T-cell (primary cell): ENCODE measurements around the gene TTLL1. TPM values are rescaled to one million over a fixed set of nuclear protein-coding genes. Genes with fewer than 3 reads are reported as not detected.

ENCODE experiments used
- ATAC-seq, 4 experiments: fragments of 200-7000 bp in 3 of 4; fragments of 150-1000 bp in 1 of 4; cut with Tn5 transposase; replicated peaks in 1 of 4; 1 replicate in 3 of 4; 2 replicates in 1 of 4; pipeline ENCODE4 v1.10.0; 2021; ENCODE audit warnings: moderate library complexity in 3 of 4, mild to moderate bottlenecking in 2 of 4, moderate number of reproducible peaks in 1 of 4
- CTCF ChIA-PET, 2 donors: fragments of 300-600 bp; sonication (Branson Sonifier 250); formaldehyde crosslinking; loops; one replicate each; lab custom pipeline; 2022; ENCODE audit warnings: antibody characterized with exemption in 2 of 2; lab: Charles Lee
- POLR2A ChIA-PET, 2 donors: fragments of 300-600 bp; sonication (Branson Sonifier 250); formaldehyde crosslinking; loops; one replicate each; lab custom pipeline; 2022; ENCODE audit warnings: antibody characterized with exemption in 2 of 2; lab: Charles Lee
- DNase-seq, 35 experiments: peaks; one replicate each; pipeline versions ENCODE4 v3.0.0 to v3.0.0-alpha.2; 2013 to 2023
- H3K27ac ChIP-seq: one replicate; pipeline ENCODE4 v1.5.1; 2013; ENCODE audit warnings: low read length
- H3K27me3 ChIP-seq, 2 experiments: replicated peaks in 1 of 2; 1 replicate in 1 of 2; 2 replicates in 1 of 2; pipeline versions ENCODE4 v1.6.1 to v1.7.0; 2013; ENCODE audit warnings: low read length in 1 of 2, mixed read lengths in 1 of 2; ENCODE audit not compliant: control insufficient read depth in 2 of 2, insufficient read depth in 2 of 2; ENCODE audit errors: extremely low read depth in 1 of 2
- H3K36me3 ChIP-seq, 2 donors: 1 replicate in 1 of 2; 2 replicates in 1 of 2; pipeline versions ENCODE4 v1.6.1 to v1.7.0; 2013; ENCODE audit warnings: low read length in 1 of 2; ENCODE audit not compliant: control insufficient read depth in 2 of 2, insufficient read depth in 1 of 2; ENCODE audit errors: extremely low read depth in 1 of 2
- H3K4me1 ChIP-seq, 2 experiments: 1 replicate in 1 of 2; 2 replicates in 1 of 2; pipeline versions ENCODE4 v1.6.1 to v1.7.0; 2013; ENCODE audit warnings: low read length in 2 of 2, mixed read lengths in 1 of 2; ENCODE audit not compliant: insufficient read depth in 2 of 2, control insufficient read depth in 1 of 2; ENCODE audit errors: extremely low read depth in 1 of 2
- H3K4me3 ChIP-seq, 2 donors: 1 replicate in 1 of 2; 2 replicates in 1 of 2; pipeline versions ENCODE4 v1.5.1 to v1.7.0; 2013; ENCODE audit warnings: mild to moderate bottlenecking in 2 of 2, low read length in 1 of 2, moderate library complexity in 1 of 2; ENCODE audit not compliant: control insufficient read depth in 1 of 2; ENCODE audit errors: extremely low read depth in 1 of 2
- H3K9me3 ChIP-seq: 2 replicates; pipeline ENCODE4 v1.7.0; 2013
- H3K27ac Mint-ChIP-seq, 2 donors: one replicate each; pipeline ENCODE4 v1.8.0; 2020 to 2021; ENCODE audit warnings: mild to moderate bottlenecking in 2 of 2, mixed read lengths in 2 of 2
- H3K27me3 Mint-ChIP-seq, 2 donors: one replicate each; pipeline ENCODE4 v1.8.0; 2021 to 2022; ENCODE audit warnings: mixed read lengths in 2 of 2
- H3K36me3 Mint-ChIP-seq: one replicate; pipeline ENCODE4 v1.8.0; 2021; ENCODE audit warnings: mixed read lengths
- H3K4me1 Mint-ChIP-seq, 3 donors: one replicate each; pipeline ENCODE4 v1.8.0; 2020 to 2022; ENCODE audit warnings: mixed read lengths in 3 of 3, mild to moderate bottlenecking in 1 of 3
- H3K4me3 Mint-ChIP-seq, 3 donors: one replicate each; pipeline ENCODE4 v1.8.0; 2020 to 2022; ENCODE audit warnings: mild to moderate bottlenecking in 3 of 3, mixed read lengths in 3 of 3, moderate library complexity in 3 of 3
- H3K9me3 Mint-ChIP-seq, 3 donors: one replicate each; pipeline ENCODE4 v1.8.0; 2020 to 2022; ENCODE audit warnings: mixed read lengths in 3 of 3
- WGBS: methylation state at CpG from one replicate; pipeline ENCODE4 v1.1.5; 2013; ENCODE audit warnings: missing lambda C conversion rate; ENCODE audit not compliant: insufficient coverage; 5-methylcytosine and 5-hydroxymethylcytosine counted together
- total RNA-seq, 35 experiments: library from RNA in 6 of 35; stranded (reverse) in 6 of 35; fragments of 120-200 nt in 1 of 35; gene quantifications; one replicate each; pipeline versions ENCODE4 v1.2.1 to v1.2.4 and lab custom pipeline; 2013 to 2026

TTLL1 gene
- total RNA-seq, 5 donors from 2014 or later (not counting 1 experiment from before 2014, with no cell fraction given) = 5.6 to 9.0 (median 6.9) TPM

- Histone ChIP-seq H3K4me3 (no peak overlapping the region), H3K4me1 (peaks cover 0 to 3% of the 10 kb centered on the region in 2 experiments), H3K27ac (no peak overlapping the region), H3K36me3 (peaks cover 0 to under 1% of the 10 kb centered on the region in 2 donors), H3K9me3 (no peaks in the 10 kb centered on the region), H3K27me3 (peaks cover 0 to 6% of the 10 kb centered on the region in 2 experiments)
- H3K36me3 Mint-ChIP-seq = peaks cover 4% of the 10 kb centered on the region
- no peaks in the 10 kb centered on the region for H3K27me3 Mint-ChIP-seq
- DNase-seq = no peak
- 78% methylated on average over 2 of the region's 5 CpGs for WGBS
- no peak overlapping the region for H3K4me3 Mint-ChIP-seq
- no peak overlapping the region for H3K27ac Mint-ChIP-seq
- ChIA-PET CTCF (interaction anchor here in 1 of 2 donors (0.6 kb wide), 1 partner anchor 1148 kb away, joined by 3 read pairs; no protein-coding TSS in a partner anchor), POLR2A (interaction anchor here in 1 of 2 donors (0.6 to 0.7 kb wide), 2 partner anchors 28 to 40 kb away, joined by 3 read pairs; no protein-coding TSS in a partner anchor)
- no peaks in the 10 kb centered on the region for H3K9me3 Mint-ChIP-seq
- ATAC-seq = no peak
- peaks cover 0 to 4% (median 2%) of the 10 kb centered on the region in 3 donors for H3K4me1 Mint-ChIP-seq
These were observed 37.4 kb upstream of the TTLL1 start for GRCh38 chr22:43126501-43127165.

GRCh38 chr22:43118953-43119458 lies 29.8 kb upstream of the TTLL1 start:
- H3K27ac Mint-ChIP-seq = no peak overlapping the region
- H3K36me3 Mint-ChIP-seq = no peaks in the 10 kb centered on the region
- WGBS = 52% methylated on average over 4 of the region's 7 CpGs
- Histone ChIP-seq H3K36me3 (peaks cover 0 to 7% of the 10 kb centered on the region in 2 donors), H3K4me3 (no peak overlapping the region), H3K27ac (no peak overlapping the region), H3K4me1 (peaks cover 0 to 7% of the 10 kb centered on the region in 2 experiments), H3K9me3 (no peaks in the 10 kb centered on the region), H3K27me3 (no peaks in the 10 kb centered on the region)
- CTCF ChIA-PET = no interaction called here
- POLR2A ChIA-PET = no interaction called here
- no peaks in the 10 kb centered on the region for H3K27me3 Mint-ChIP-seq
- H3K4me1 Mint-ChIP-seq = peaks cover 0 to 7% (median 3%) of the 10 kb centered on the region in 3 donors
- H3K9me3 Mint-ChIP-seq = no peaks in the 10 kb centered on the region
- H3K4me3 Mint-ChIP-seq = no peak overlapping the region
- DNase-seq = no peak
- ATAC-seq = no peak

GRCh38 chr22:43118024-43118849 lies 29.0 kb upstream of the TTLL1 start:
- H3K36me3 Mint-ChIP-seq = no peaks in the 10 kb centered on the region

GRCh38 chr22:43116932-43117331 lies 27.7 kb upstream of the TTLL1 start:
- ATAC-seq = no peak
- POLR2A ChIA-PET = no interaction called here

More at GRCh38 chr22:43118024-43118849, 29.0 kb upstream of the TTLL1 start:
- H3K9me3 ChIP-seq = no peaks in the 10 kb centered on the region
- Mint-ChIP-seq H3K4me3 (no peak overlapping the region), H3K9me3 (no peaks in the 10 kb centered on the region), H3K27ac (no peak overlapping the region), H3K27me3 (no peaks in the 10 kb centered on the region), H3K4me1 (peaks cover 0 to 7% (median 3%) of the 10 kb centered on the region in 3 donors)
- DNase-seq = no peak
- H3K4me3 ChIP-seq = no peak overlapping the region
- no peaks in the 10 kb centered on the region for H3K27me3 ChIP-seq
- POLR2A ChIA-PET = no interaction called here
- WGBS = 75% methylated on average over 18 of the region's 21 CpGs
- no peak for ATAC-seq
- peaks cover 0 to 7% of the 10 kb centered on the region in 2 experiments for H3K4me1 ChIP-seq
- no peak overlapping the region for H3K27ac ChIP-seq
- CTCF ChIA-PET = no interaction called here
- peaks cover 0 to 7% of the 10 kb centered on the region in 2 donors for H3K36me3 ChIP-seq

GRCh38 chr22:43114958-43115357 lies 25.8 kb upstream of the TTLL1 start:
- DNase-seq (no peak), ATAC-seq (no peak)
- Mint-ChIP-seq H3K4me3 (no peak overlapping the region), H3K27ac (no peak overlapping the region), H3K9me3 (no peaks in the 10 kb centered on the region), H3K4me1 (peaks cover 4 to 13% (median 11%) of the 10 kb centered on the region in 3 donors), H3K36me3 (no peaks in the 10 kb centered on the region), H3K27me3 (no peaks in the 10 kb centered on the region)
- H3K27ac ChIP-seq = no peak overlapping the region
- peaks cover 0 to 9% of the 10 kb centered on the region in 2 experiments for H3K27me3 ChIP-seq
- ChIA-PET CTCF (no interaction called here), POLR2A (no interaction called here)
- peaks cover 0 to 7% of the 10 kb centered on the region in 2 donors for H3K36me3 ChIP-seq
- H3K9me3 ChIP-seq = no peaks in the 10 kb centered on the region
- WGBS = 67% methylated on average over 5 of the region's 5 CpGs
- H3K4me3 ChIP-seq = no peak overlapping the region
- peaks cover 0 to 21% of the 10 kb centered on the region in 2 experiments for H3K4me1 ChIP-seq

More at GRCh38 chr22:43116932-43117331, 27.7 kb upstream of the TTLL1 start:
- H3K4me1 ChIP-seq = peaks cover 0 to 7% of the 10 kb centered on the region in 2 experiments
- Mint-ChIP-seq H3K9me3 (no peaks in the 10 kb centered on the region), H3K36me3 (no peaks in the 10 kb centered on the region), H3K27ac (no peak overlapping the region), H3K4me3 (no peak overlapping the region), H3K4me1 (peaks cover 0 to 7% (median 3%) of the 10 kb centered on the region in 3 donors), H3K27me3 (no peaks in the 10 kb centered on the region)
- WGBS = 97% methylated on average over 4 of the region's 7 CpGs
- H3K27ac ChIP-seq = no peak overlapping the region
- no peak for DNase-seq
- H3K9me3 ChIP-seq = no peaks in the 10 kb centered on the region
- H3K36me3 ChIP-seq = peaks cover 0 to 7% of the 10 kb centered on the region in 2 donors
- H3K4me3 ChIP-seq = no peak overlapping the region
- CTCF ChIA-PET = no interaction called here
- H3K27me3 ChIP-seq = peaks cover 0 to 3% of the 10 kb centered on the region in 2 experiments

- ATAC-seq (no peak), DNase-seq (no peak)
- Histone ChIP-seq H3K4me1 (peaks cover 0 to 19% of the 10 kb centered on the region in 2 experiments), H3K4me3 (no peak overlapping the region), H3K9me3 (no peaks in the 10 kb centered on the region), H3K27ac (no peak overlapping the region), H3K27me3 (peaks cover 0 to 11% of the 10 kb centered on the region in 2 experiments), H3K36me3 (peaks cover 0 to 7% of the 10 kb centered on the region in 2 donors)
- Mint-ChIP-seq H3K4me1 (peaks cover 4 to 8% (median 7%) of the 10 kb centered on the region in 3 donors), H3K9me3 (no peaks in the 10 kb centered on the region), H3K27me3 (no peaks in the 10 kb centered on the region), H3K27ac (no peak overlapping the region), H3K4me3 (no peak overlapping the region), H3K36me3 (no peaks in the 10 kb centered on the region)
- POLR2A ChIA-PET = no interaction called here
- 87% methylated on average over 8 of the region's 13 CpGs for WGBS
- CTCF ChIA-PET = no interaction called here
These were observed 24.5 kb upstream of the TTLL1 start for GRCh38 chr22:43113526-43114251.
